SK-N-SH (cell line): ENCODE data around the gene FABP6.

ENCODE experiments used
- CTCF ChIP-seq: fragments of 200-600 bp; sonication (generic); IDR thresholded peaks from 2 replicates; pipeline ENCODE4 v1.6.1; 2017; ENCODE audit warnings: antibody characterized with exemption, mild to moderate bottlenecking, moderate library complexity
- EZH2phosphoT487 ChIP-seq: fragments of 200-600 bp; sonication (generic); IDR thresholded peaks from 2 replicates; pipeline ENCODE4 v1.6.1; 2017; ENCODE audit warnings: low read depth, mixed run types, mild to moderate bottlenecking, antibody characterized with exemption, moderate library complexity, borderline replicate concordance
- FOSL2 ChIP-seq: IDR thresholded peaks from 2 replicates; pipeline ENCODE4 v1.4.0; 2012; ENCODE audit warnings: low read depth, mild to moderate bottlenecking, moderate library complexity, borderline replicate concordance
- GABPA ChIP-seq: IDR thresholded peaks from 2 replicates; pipeline ENCODE4 v1.4.0; 2012; ENCODE audit warnings: low read depth, mild to moderate bottlenecking
- JUND ChIP-seq: IDR thresholded peaks from 2 replicates; pipeline ENCODE4 v1.4.0; 2012
- MAX ChIP-seq: IDR thresholded peaks from 2 replicates; pipeline ENCODE4 v1.4.0; 2012; ENCODE audit warnings: low read depth
- RCOR1 ChIP-seq: fragments of 150-350 bp; IDR thresholded peaks from 2 replicates; pipeline ENCODE4 v1.6.1; 2017; ENCODE audit warnings: antibody characterized with exemption, low read length
- REST ChIP-seq: IDR thresholded peaks from 2 replicates; pipeline ENCODE4 v1.6.1; 2012; ENCODE audit warnings: mild to moderate bottlenecking, low read depth, low read length, moderate library complexity
- SIN3A ChIP-seq: IDR thresholded peaks from 2 replicates; pipeline ENCODE4 v1.6.1; 2012; ENCODE audit warnings: low read depth, mild to moderate bottlenecking, low read length, moderate library complexity, borderline replicate concordance
- TAF1 ChIP-seq: IDR thresholded peaks from 2 replicates; pipeline ENCODE4 v1.6.1; 2012; ENCODE audit warnings: low read depth, mild to moderate bottlenecking, low read length, moderate library complexity, borderline replicate concordance
- TCF12 ChIP-seq: IDR thresholded peaks from 2 replicates; pipeline ENCODE4 v1.4.0; 2012
- TEAD4 ChIP-seq: IDR thresholded peaks from 2 replicates; pipeline ENCODE4 v1.4.0; 2012; ENCODE audit warnings: mild to moderate bottlenecking, borderline replicate concordance; ENCODE audit not compliant: insufficient read depth
- YY1 ChIP-seq: IDR thresholded peaks from 2 replicates; pipeline ENCODE4 v1.4.0; 2012; ENCODE audit warnings: low read depth, mild to moderate bottlenecking

GRCh38 chr5:160266044-160266443, 36.7 kb downstream of the FABP6 start:
- TF ChIP-seq TCF12 (no peak), REST (no peak), CTCF (no peak), TEAD4 (no peak), JUND (no peak), FOSL2 (no peak), YY1 (no peak), RCOR1 (no peak), MAX (no peak), SIN3A (no peak), TAF1 (no peak), GABPA (no peak), EZH2phosphoT487 (no peak)
